Heart left ventricle (tissue), 16 donors: ENCODE data around the gene LRRC2. TPM values are rescaled to one million over a fixed set of nuclear protein-coding genes. Genes with fewer than 3 reads are reported as not detected.

ENCODE experiments used
- ATAC-seq, 4 donors: fragments of 200-7000 bp; cut with Tn5 transposase; one replicate each; pipeline ENCODE4 v1.9.1; 2020 to 2022; ENCODE audit warnings: moderate library complexity in 4 of 4, mild to moderate bottlenecking in 3 of 4, moderate number of reproducible peaks in 1 of 4
- DNase-seq, 5 donors: peaks; one replicate each; pipeline ENCODE4 v3.0.0-alpha.2; 2020
- H3K27ac ChIP-seq, 12 donors: fragments of 200-600 bp; sonication (generic) in 4 of 12; one replicate each; pipeline versions ENCODE4 v1.5.0 to v1.8.0; 2016 to 2022; ENCODE audit warnings: mild to moderate bottlenecking in 2 of 12
- H3K27me3 ChIP-seq, 9 donors: fragments of 200-600 bp; sonication (generic) in 2 of 9; one replicate each; pipeline versions ENCODE4 v1.5.1 to v1.8.0; 2016 to 2022; ENCODE audit warnings: mild to moderate bottlenecking in 3 of 9
- H3K36me3 ChIP-seq, 9 donors: fragments of 200-600 bp; sonication (generic) in 2 of 9; one replicate each; pipeline versions ENCODE4 v1.5.0 to v1.8.0; 2018 to 2022; ENCODE audit warnings: mild to moderate bottlenecking in 2 of 9
- H3K4me1 ChIP-seq, 12 donors: fragments of 200-600 bp; sonication (generic) in 4 of 12; one replicate each; pipeline versions ENCODE4 v1.5.0 to v1.8.0; 2016 to 2022; ENCODE audit warnings: mild to moderate bottlenecking in 3 of 12
- H3K4me3 ChIP-seq, 12 donors: fragments of 200-600 bp; sonication (generic) in 4 of 12; one replicate each; pipeline versions ENCODE4 v1.5.0 to v1.8.0; 2017 to 2022; ENCODE audit warnings: mild to moderate bottlenecking in 9 of 12, moderate library complexity in 4 of 12
- H3K9me3 ChIP-seq, 12 donors: fragments of 200-600 bp; sonication (generic) in 4 of 12; one replicate each; pipeline versions ENCODE4 v1.5.0 to v1.8.0; 2016 to 2022; ENCODE audit warnings: mild to moderate bottlenecking in 1 of 12
- POLR2A ChIP-seq, 2 donors: fragments of 450-650 bp; IDR thresholded peaks; one replicate each; pipeline ENCODE4 v1.6.1; 2017; ENCODE audit warnings: antibody characterized with exemption in 2 of 2, mild to moderate bottlenecking in 2 of 2, moderate library complexity in 2 of 2
- WGBS, 4 donors: extraction: QIAGEN DNeasy Blood & Tissue Kit in 2 of 4; methylation state at CpG; one replicate each; pipeline versions ENCODE4 v1.1.5 to v1.1.7; 2013 to 2018; 5-methylcytosine and 5-hydroxymethylcytosine counted together
- intact Hi-C, 10 donors: fragments of 100-400 bp; cut with DNase I; formaldehyde crosslinking; loops; one replicate each; pipeline versions ENCODE4 v1.11.1 to v1.14.2; 2022
- polyA plus RNA-seq, 2 donors: library from polyadenylated mRNA; stranded (reverse); fragments of 200-250 nt; gene quantifications; one replicate each; pipeline ENCODE4 v1.2.3, GENCODE V29; 2013
- total RNA-seq, 9 donors: library from RNA; depleted of rRNA in 2 of 9; stranded (reverse); fragments of >200 nt in 2 of 9; fragmentation: NEBNext Ultra II Directional in 3 of 9; extraction: Animal tissue kit (Norgen Biotek cat#: 25700) in 3 of 9; gene quantifications; one replicate each; pipeline versions ENCODE4 v1.1.0 to v1.2.4, GENCODE V29; 2016 to 2023
- TF ChIP-seq, protein P1 (sequence below), 12 donors: fragments of 200-600 bp; sonication (generic) in 4 of 12; IDR thresholded peaks; one replicate each; pipeline versions ENCODE4 v1.5.0 to v1.8.0; 2018 to 2022; ENCODE audit warnings: antibody characterized with exemption in 12 of 12, mild to moderate bottlenecking in 5 of 12
- donor health status: ischemic (EF 13 %, LVEDD 7.1; RV severe dilation, severe dysfunction).
- donor health status: healthy with polysubstance abuse.
- donor health status: DM: no; HTN: yes; CAD: no.
- donor health status: DM: no; HTN: no; CAD: no.
- donor health status: ischemic (EF 25% LVEDD 6.9; RV normal size, moderate dysfunction).
- donor health status: ischemic (EF 25% LVEDD 5.7; RV mildly dilated, moderate dysfunction).
- donor health status: healthy.
- donor health status: DM: yes; HTN: yes; CAD: no.
- donor health status: ischemic (EF 35%, LVEDD 5.7; RV mildly dilated, moderate dysfunction).
- donor health status: nonischemic (EF 11% LVEDD 7.7; RV severe dilation, severe dysfunction).
- donor health status: DM: yes; HTN: yes; CAD: no.
- donor health status: PGD.
- donor health status: ischemic (EF 29% LVEDD 5.4; RV normal size, mild dysfunction).
- donor health status: nonischemic (EF 23%, LVEDD 6.1; RV moderate dilation, normal function).

LRRC2 gene
- total and polyA plus RNA-seq, 11 donors, result 20.7 to 147 (median 83.7) TPM

DNA sequence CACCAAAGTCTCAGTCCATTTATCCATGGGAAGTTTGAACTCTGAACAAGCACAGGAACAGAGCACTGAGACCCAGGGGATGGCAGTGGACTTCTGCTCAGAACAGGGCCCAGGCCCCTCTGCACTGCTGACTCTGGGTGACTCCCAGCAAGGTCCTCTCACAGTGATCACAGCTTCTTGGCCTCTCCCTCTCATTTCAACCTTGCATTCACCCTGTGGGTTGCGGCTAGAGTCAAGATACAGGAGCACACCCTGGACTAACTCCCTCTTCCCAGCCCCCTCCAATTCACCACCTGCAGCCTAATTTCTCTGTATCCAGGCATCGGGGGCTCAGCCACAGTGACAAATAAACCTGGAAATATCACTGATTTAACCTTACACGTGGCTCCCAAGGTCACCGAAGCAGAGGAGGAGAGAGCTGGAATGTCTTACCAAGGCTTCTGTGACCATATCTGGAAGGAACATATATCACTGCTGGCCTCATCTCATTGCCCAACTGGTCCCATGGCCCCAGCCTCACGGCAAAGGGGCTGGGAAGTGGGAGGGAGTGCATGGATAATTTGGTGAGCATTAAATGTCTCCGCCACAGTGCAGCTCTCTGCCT lies 67.1 kb downstream of the LRRC2 start:
- no peaks in the 10 kb centered on the region for H3K36me3 ChIP-seq
- H3K27ac ChIP-seq, result no peak overlapping the region
- 60 to 66% (median 65%) methylated on average over 6 of the region's 6 CpGs for WGBS, 4 donors
- intact Hi-C loops, result loop anchor here in 1 of 10 donors (5.0 kb wide), 1 partner anchor 53 kb away; no protein-coding TSS in a partner anchor
- ATAC-seq (peak in 2 of 4 donors; percentile 23 to 53), DNase-seq (no peak)
- TF ChIP-seq POLR2A (IDR thresholded peaks at IDR 0.05), result no peak
- TF ChIP-seq, protein P1, sequence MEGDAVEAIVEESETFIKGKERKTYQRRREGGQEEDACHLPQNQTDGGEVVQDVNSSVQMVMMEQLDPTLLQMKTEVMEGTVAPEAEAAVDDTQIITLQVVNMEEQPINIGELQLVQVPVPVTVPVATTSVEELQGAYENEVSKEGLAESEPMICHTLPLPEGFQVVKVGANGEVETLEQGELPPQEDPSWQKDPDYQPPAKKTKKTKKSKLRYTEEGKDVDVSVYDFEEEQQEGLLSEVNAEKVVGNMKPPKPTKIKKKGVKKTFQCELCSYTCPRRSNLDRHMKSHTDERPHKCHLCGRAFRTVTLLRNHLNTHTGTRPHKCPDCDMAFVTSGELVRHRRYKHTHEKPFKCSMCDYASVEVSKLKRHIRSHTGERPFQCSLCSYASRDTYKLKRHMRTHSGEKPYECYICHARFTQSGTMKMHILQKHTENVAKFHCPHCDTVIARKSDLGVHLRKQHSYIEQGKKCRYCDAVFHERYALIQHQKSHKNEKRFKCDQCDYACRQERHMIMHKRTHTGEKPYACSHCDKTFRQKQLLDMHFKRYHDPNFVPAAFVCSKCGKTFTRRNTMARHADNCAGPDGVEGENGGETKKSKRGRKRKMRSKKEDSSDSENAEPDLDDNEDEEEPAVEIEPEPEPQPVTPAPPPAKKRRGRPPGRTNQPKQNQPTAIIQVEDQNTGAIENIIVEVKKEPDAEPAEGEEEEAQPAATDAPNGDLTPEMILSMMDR (IDR thresholded peaks at IDR 0.05), result no peak
- H3K4me1 ChIP-seq, result peaks cover 0 to 33% (median 5%) of the 10 kb centered on the region in 12 donors
- H3K9me3 ChIP-seq, result no peaks in the 10 kb centered on the region
- H3K4me3 ChIP-seq, result no peak overlapping the region
- no peaks in the 10 kb centered on the region for H3K27me3 ChIP-seq

DNA sequence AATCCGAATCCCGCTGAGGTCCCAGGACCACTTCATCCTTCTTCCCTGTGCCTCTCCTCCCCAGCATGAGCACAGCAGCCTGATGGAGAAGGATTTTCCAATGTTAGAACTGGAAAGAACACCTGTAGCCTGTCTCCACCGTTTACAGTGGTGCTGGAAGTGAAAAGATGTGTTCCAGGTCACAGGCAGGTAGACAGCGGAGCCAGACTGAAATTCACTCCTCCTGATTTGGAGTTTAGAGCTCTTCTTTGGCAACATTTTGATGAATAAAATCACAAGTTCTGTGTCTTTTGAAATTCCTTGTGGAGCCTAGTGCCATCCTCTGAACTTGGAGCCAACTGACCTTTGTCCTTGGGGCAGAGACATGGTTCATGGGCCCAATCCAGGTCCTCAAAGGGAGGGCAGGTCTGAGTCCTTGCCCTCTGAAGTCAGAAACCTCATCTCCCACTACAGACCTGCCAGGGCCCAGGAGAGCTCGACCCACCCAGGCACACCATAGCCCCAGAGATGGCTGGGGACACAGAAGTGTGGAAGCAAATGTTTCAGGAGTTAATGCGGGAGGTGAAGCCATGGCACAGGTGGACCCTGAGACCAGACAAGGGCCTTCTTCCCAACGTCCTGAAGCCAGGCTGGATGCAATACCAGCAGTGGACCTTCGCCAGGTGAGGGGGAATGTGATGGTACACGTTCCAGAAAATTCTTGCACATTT lies 68.4 kb downstream of the LRRC2 start, which contains the start of gene RTP3:
RTP3 (plus strand) TSS at position 421 of the 710 bp plus-strand sequence; CDS start at position 508, 87 bp downstream.
- 81 to 86% (median 82%) methylated on average over 9 of the region's 9 CpGs for WGBS, 4 donors
- peaks cover 0 to 29% (median 5%) of the 10 kb centered on the region in 12 donors for H3K4me1 ChIP-seq
- intact Hi-C loops, result loop anchor here in 1 of 10 donors (5.0 kb wide), 1 partner anchor 55 kb away; no protein-coding TSS in a partner anchor
- no peaks in the 10 kb centered on the region for H3K36me3 ChIP-seq
- no peak for ATAC-seq
- no peak for DNase-seq
- H3K27me3 ChIP-seq, result no peaks in the 10 kb centered on the region
- no peak for TF ChIP-seq POLR2A (IDR thresholded peaks at IDR 0.05)
- TF ChIP-seq, protein P1 (IDR thresholded peaks at IDR 0.05), result no peak
- no peak within 1 kb of the TSS for H3K27ac ChIP-seq
- no peaks in the 10 kb centered on the region for H3K9me3 ChIP-seq
- H3K4me3 ChIP-seq, result no peak within 1 kb of the TSS

DNA sequence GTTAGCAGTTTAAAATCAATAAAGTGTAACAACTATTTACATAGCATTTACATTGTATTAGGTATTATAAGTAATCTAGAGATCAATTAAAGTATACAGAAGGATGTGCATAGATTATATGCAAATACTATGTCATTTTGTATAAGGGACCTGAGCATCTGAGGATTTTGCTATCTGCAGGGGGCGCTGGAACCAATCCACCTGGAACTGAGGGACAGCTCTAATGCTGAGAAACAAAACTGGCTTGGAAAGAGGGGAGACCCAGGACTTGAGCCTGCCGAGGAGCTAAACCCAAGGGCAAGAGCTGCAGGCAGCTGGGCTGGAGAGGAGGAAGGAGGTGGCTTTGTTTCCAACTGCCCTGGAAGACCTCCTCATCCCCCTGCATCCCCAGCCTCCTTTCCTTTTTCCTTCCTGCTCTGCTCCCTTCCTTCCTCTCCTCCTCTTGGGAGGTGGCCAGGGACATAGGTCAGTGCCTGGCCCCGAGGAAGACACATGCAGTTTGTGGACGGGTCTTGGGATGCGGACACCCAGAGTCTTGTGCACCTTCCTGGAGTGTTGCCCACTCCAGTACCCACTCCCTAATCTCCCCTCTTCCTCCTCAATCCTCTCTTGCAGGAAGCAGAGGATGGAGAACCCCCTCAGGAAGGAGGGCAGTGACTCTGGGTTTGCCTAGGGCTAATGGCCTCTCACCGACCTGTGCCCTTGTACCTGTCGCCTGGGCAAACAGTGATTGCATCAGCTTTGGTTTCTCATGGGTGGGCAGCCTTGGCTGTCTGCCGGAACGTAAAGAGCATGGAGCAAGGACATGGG lies 69.2 kb downstream of the LRRC2 start:
- 55 to 66% (median 64%) methylated on average over 9 of the region's 9 CpGs for WGBS, 4 donors
- Histone ChIP-seq H3K4me3 (no peak overlapping the region), H3K36me3 (no peaks in the 10 kb centered on the region), H3K9me3 (no peaks in the 10 kb centered on the region), H3K27me3 (no peaks in the 10 kb centered on the region), H3K27ac (no peak overlapping the region), H3K4me1 (peaks cover 0 to 25% (median 5%) of the 10 kb centered on the region in 12 donors)
- TF ChIP-seq POLR2A (IDR thresholded peaks at IDR 0.05), result no peak
- TF ChIP-seq, protein P1 (IDR thresholded peaks at IDR 0.05), result peak in 8 of 12 donors; percentile 8 to 38 (median 24)
- DNase-seq (no peak), ATAC-seq (peak in 1 of 4 donors; percentile 12)
- intact Hi-C loops, result loop anchor here in 1 of 10 donors (5.0 kb wide), 1 partner anchor 55 kb away; no protein-coding TSS in a partner anchor
